ENCODE results near the gene ST7L.

Gene ST7L

GRCh38 chr1:112603541-112603940 is 15.4 kb downstream of the ST7L start:
- Histone ChIP-seq H2BK120ac (ENCODE audit: insufficient read depth, low read length, poor library complexity) (no peak overlapping the region), H3K9me3 (ENCODE audit: insufficient read depth, low read depth, low read length) (no peaks in the 10 kb centered on the region), H3K4me1 (ENCODE audit: control insufficient read depth in 1 of 2, insufficient read depth in 2 of 2, low read length in 2 of 2) (peaks cover 0 to 3% of the 10 kb centered on the region in 2 experiments), H3K23ac (ENCODE audit: low read length) (no peak overlapping the region), H3K18ac (ENCODE audit: low read length) (no peak overlapping the region), H3K4ac (ENCODE audit: low read depth, low read length) (no peak overlapping the region), H2AFZ (ENCODE audit: insufficient read depth, low read length, poor library complexity) (no peak overlapping the region), H2AK5ac (ENCODE audit: low read length) (no peak overlapping the region), H4K12ac (ENCODE audit: low read depth, low read length) (no peak overlapping the region), H4K8ac (ENCODE audit: low read depth, low read length) (no peak overlapping the region), H2BK12ac (ENCODE audit: low read length) (no peak overlapping the region), H3K79me1 (ENCODE audit: low read length) (no peaks in the 10 kb centered on the region), H2BK5ac (ENCODE audit: low read depth, low read length, poor library complexity) (no peak overlapping the region), H3K27ac (ENCODE audit: low read depth, low read length) (no peak overlapping the region), H4K91ac (ENCODE audit: low read depth, low read length) (no peak overlapping the region), H3K9ac (ENCODE audit: low read length) (no peak overlapping the region), H3K4me2 (ENCODE audit: low read length) (no peak overlapping the region), H3K4me3 (ENCODE audit: low read depth, low read length) (no peak overlapping the region), H3K14ac (ENCODE audit: low read length) (no peak overlapping the region), H3K79me2 (ENCODE audit: control insufficient read depth, insufficient read depth, low read length, poor library complexity) (no peaks in the 10 kb centered on the region), H3K27me3 (ENCODE audit: insufficient read depth, low read length) (no peaks in the 10 kb centered on the region), H3K36me3 (ENCODE audit: control insufficient read depth in 1 of 2, insufficient read depth in 2 of 2, low read length in 2 of 2) (peaks cover 8 to 12% of the 10 kb centered on the region in 2 experiments)
- DNase-seq = peak; percentile 57 to 68
- WGBS (ENCODE audit: extremely low coverage, insufficient coverage, insufficient read length) = no CpG with 5 or more reads among the region's 1 CpG

- Histone ChIP-seq H3K79me1 (ENCODE audit: low read length) (no peaks in the 10 kb centered on the region), H3K23ac (ENCODE audit: low read length) (no peak overlapping the region), H2BK120ac (ENCODE audit: insufficient read depth, low read length, poor library complexity) (no peak overlapping the region), H3K9ac (ENCODE audit: low read length) (no peak overlapping the region), H3K4ac (ENCODE audit: low read depth, low read length) (no peak overlapping the region), H3K79me2 (ENCODE audit: control insufficient read depth, insufficient read depth, low read length, poor library complexity) (no peaks in the 10 kb centered on the region), H3K4me1 (ENCODE audit: control insufficient read depth in 1 of 2, insufficient read depth in 2 of 2, low read length in 2 of 2) (peaks cover 0 to 3% of the 10 kb centered on the region in 2 experiments), H2BK5ac (ENCODE audit: low read depth, low read length, poor library complexity) (no peak overlapping the region), H2AK5ac (ENCODE audit: low read length) (no peak overlapping the region), H4K12ac (ENCODE audit: low read depth, low read length) (no peak overlapping the region), H4K91ac (ENCODE audit: low read depth, low read length) (no peak overlapping the region), H2BK12ac (ENCODE audit: low read length) (no peak overlapping the region), H3K36me3 (ENCODE audit: control insufficient read depth in 1 of 2, insufficient read depth in 2 of 2, low read length in 2 of 2) (peaks cover 8 to 14% of the 10 kb centered on the region in 2 experiments), H3K27me3 (ENCODE audit: insufficient read depth, low read length) (no peaks in the 10 kb centered on the region), H3K4me3 (ENCODE audit: low read depth, low read length) (no peak overlapping the region), H3K18ac (ENCODE audit: low read length) (no peak overlapping the region), H4K8ac (ENCODE audit: low read depth, low read length) (no peak overlapping the region), H3K4me2 (ENCODE audit: low read length) (no peak overlapping the region), H3K14ac (ENCODE audit: low read length) (no peak overlapping the region), H3K9me3 (ENCODE audit: insufficient read depth, low read depth, low read length) (no peaks in the 10 kb centered on the region), H2AFZ (ENCODE audit: insufficient read depth, low read length, poor library complexity) (no peak overlapping the region), H3K27ac (ENCODE audit: low read depth, low read length) (no peak overlapping the region)
- DNase-seq = no peak
- no CpG with 5 or more reads among the region's 2 CpGs for WGBS (ENCODE audit: extremely low coverage, insufficient coverage, insufficient read length)
Measured at GRCh38 chr1:112603012-112603411, 15.9 kb downstream of the ST7L start.

- H3K9ac ChIP-seq (ENCODE audit: low read length) = no peak overlapping the region
- H3K18ac ChIP-seq (ENCODE audit: low read length) = no peak overlapping the region
- no peak overlapping the region for H3K4me3 ChIP-seq (ENCODE audit: low read depth, low read length)
- H3K4me1 ChIP-seq (ENCODE audit: control insufficient read depth in 1 of 2, insufficient read depth in 2 of 2, low read length in 2 of 2) = no peaks in the 10 kb centered on the region
- no peak overlapping the region for H2AFZ ChIP-seq (ENCODE audit: insufficient read depth, low read length, poor library complexity)
- H4K8ac ChIP-seq (ENCODE audit: low read depth, low read length) = no peak overlapping the region
- no peaks in the 10 kb centered on the region for H3K79me2 ChIP-seq (ENCODE audit: control insufficient read depth, insufficient read depth, low read length, poor library complexity)
- DNase-seq = no peak
- H2BK5ac ChIP-seq (ENCODE audit: low read depth, low read length, poor library complexity) = no peak overlapping the region
- no peaks in the 10 kb centered on the region for H3K27me3 ChIP-seq (ENCODE audit: insufficient read depth, low read length)
- H3K9me3 ChIP-seq (ENCODE audit: insufficient read depth, low read depth, low read length) = no peaks in the 10 kb centered on the region
- H3K4ac ChIP-seq (ENCODE audit: low read depth, low read length) = no peak overlapping the region
- H3K36me3 ChIP-seq (ENCODE audit: control insufficient read depth in 1 of 2, insufficient read depth in 2 of 2, low read length in 2 of 2) = peaks cover 0 to 10% of the 10 kb centered on the region in 2 experiments
- no peaks in the 10 kb centered on the region for H3K79me1 ChIP-seq (ENCODE audit: low read length)
- H4K91ac ChIP-seq (ENCODE audit: low read depth, low read length) = no peak overlapping the region
- H2AK5ac ChIP-seq (ENCODE audit: low read length) = no peak overlapping the region
- H2BK12ac ChIP-seq (ENCODE audit: low read length) = no peak overlapping the region
- no CpG with 5 or more reads among the region's 4 CpGs for WGBS (ENCODE audit: extremely low coverage, insufficient coverage, insufficient read length)
- H3K23ac ChIP-seq (ENCODE audit: low read length) = no peak overlapping the region
- H3K27ac ChIP-seq (ENCODE audit: low read depth, low read length) = no peak overlapping the region
- H4K12ac ChIP-seq (ENCODE audit: low read depth, low read length) = no peak overlapping the region
- H3K14ac ChIP-seq (ENCODE audit: low read length) = no peak overlapping the region
- H3K4me2 ChIP-seq (ENCODE audit: low read length) = no peak overlapping the region
- H2BK120ac ChIP-seq (ENCODE audit: insufficient read depth, low read length, poor library complexity) = no peak overlapping the region
Measured at GRCh38 chr1:112599477-112599876, 19.5 kb downstream of the ST7L start.

GRCh38 chr1:112594208-112594876 is 24.6 kb downstream of the ST7L start:
- Histone ChIP-seq H3K27ac (ENCODE audit: low read depth, low read length) (no peak overlapping the region), H3K9me3 (ENCODE audit: insufficient read depth, low read depth, low read length) (no peaks in the 10 kb centered on the region), H3K79me2 (ENCODE audit: control insufficient read depth, insufficient read depth, low read length, poor library complexity) (no peaks in the 10 kb centered on the region), H4K12ac (ENCODE audit: low read depth, low read length) (no peak overlapping the region), H3K18ac (ENCODE audit: low read length) (no peak overlapping the region), H3K4me3 (ENCODE audit: low read depth, low read length) (no peak overlapping the region), H2BK12ac (ENCODE audit: low read length) (no peak overlapping the region), H4K8ac (ENCODE audit: low read depth, low read length) (no peak overlapping the region), H3K14ac (ENCODE audit: low read length) (no peak overlapping the region), H3K23ac (ENCODE audit: low read length) (no peak overlapping the region), H3K27me3 (ENCODE audit: insufficient read depth, low read length) (no peaks in the 10 kb centered on the region), H3K4me1 (ENCODE audit: control insufficient read depth in 1 of 2, insufficient read depth in 2 of 2, low read length in 2 of 2) (peaks cover 0 to 2% of the 10 kb centered on the region in 2 experiments), H2AK5ac (ENCODE audit: low read length) (no peak overlapping the region), H3K4me2 (ENCODE audit: low read length) (no peak overlapping the region), H3K36me3 (ENCODE audit: control insufficient read depth in 1 of 2, insufficient read depth in 2 of 2, low read length in 2 of 2) (peaks cover 1 to 2% of the 10 kb centered on the region in 2 experiments), H4K91ac (ENCODE audit: low read depth, low read length) (no peak overlapping the region), H3K9ac (ENCODE audit: low read length) (no peak overlapping the region), H2AFZ (ENCODE audit: insufficient read depth, low read length, poor library complexity) (no peak overlapping the region), H3K4ac (ENCODE audit: low read depth, low read length) (no peak overlapping the region), H3K79me1 (ENCODE audit: low read length) (no peaks in the 10 kb centered on the region), H2BK120ac (ENCODE audit: insufficient read depth, low read length, poor library complexity) (no peak overlapping the region), H2BK5ac (ENCODE audit: low read depth, low read length, poor library complexity) (no peak overlapping the region)
- peak in 1 of 2 donors; percentile 62 for DNase-seq
- WGBS (ENCODE audit: extremely low coverage, insufficient coverage, insufficient read length) = no CpG with 5 or more reads among the region's 3 CpGs
